Measurements from ENCODE around the gene LRRC49.

DNA sequence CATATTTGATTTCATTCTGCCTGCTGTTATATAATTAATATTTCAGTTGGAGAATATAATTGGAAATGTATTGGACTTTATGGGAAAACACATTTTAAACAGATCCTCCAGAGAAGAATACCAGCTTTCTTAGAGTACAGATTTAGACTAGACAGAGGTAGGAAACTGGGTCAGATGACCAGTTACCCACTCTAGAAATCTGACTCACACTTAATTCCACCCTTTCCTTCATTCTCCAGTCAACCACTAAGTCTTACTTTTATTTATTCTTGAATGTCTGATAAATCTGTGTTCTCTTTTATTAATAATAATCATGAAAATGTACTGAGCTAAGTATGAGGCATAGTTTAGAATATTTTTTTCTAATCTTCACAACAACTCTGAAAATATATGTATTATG is 110.7 kb downstream of the LRRC49 start:
- TF ChIP-seq EZH2 (IDR thresholded peaks at IDR 0.05) (no peak), POLR2AphosphoS5 (IDR thresholded peaks at IDR 0.05; ENCODE audit: borderline replicate concordance, low read depth, low read length) (no peak)
